ENCODE measurements around the gene AK8. TPM values are rescaled to one million over a fixed set of nuclear protein-coding genes. Genes with fewer than 3 reads are reported as not detected.

The AK8 gene
- total RNA-seq, 1 experiment from 2014 or later, result 0.88 TPM

- H3K27me3 ChIP-seq (replicated peaks; ENCODE audit: control insufficient read depth, insufficient read depth, low read length), result no peaks in the 10 kb centered on the region
- H3K36me3 ChIP-seq (ENCODE audit: control insufficient read depth, insufficient read depth, low read length), result no peaks in the 10 kb centered on the region
- DNase-seq, result no peak
- H3K9me3 Mint-ChIP-seq (ENCODE audit: unreplicated experiment), result no peaks in the 10 kb centered on the region
- H3K4me1 ChIP-seq, result no peaks in the 10 kb centered on the region
- no peaks in the 10 kb centered on the region for H3K9me3 ChIP-seq
- H3K36me3 Mint-ChIP-seq (ENCODE audit: insufficient read depth, unreplicated experiment), result no peaks in the 10 kb centered on the region
- H3K4me3 ChIP-seq (ENCODE audit: low read depth, low read length), result no peak overlapping the region
- no peak overlapping the region for H3K4me3 Mint-ChIP-seq (ENCODE audit: unreplicated experiment)
- peaks cover 14% of the 10 kb centered on the region for H3K27me3 Mint-ChIP-seq (ENCODE audit: insufficient read depth, unreplicated experiment)
- no peak for TF ChIP-seq CTCF (IDR thresholded peaks at IDR 0.05; ENCODE audit: insufficient read depth in 1 of 2, low read depth in 1 of 2, low read length in 1 of 2, severe bottlenecking in 1 of 2, unreplicated experiment in 1 of 2)
- H3K4me1 Mint-ChIP-seq (ENCODE audit: low read depth, unreplicated experiment), result no peaks in the 10 kb centered on the region
- ChIA-PET CTCF (no interaction called here), POLR2A (no interaction called here)
- no TSS peak for BruUV-seq (replicated peaks)
- no peak overlapping the region for H3K27ac Mint-ChIP-seq (ENCODE audit: unreplicated experiment)
- intact Hi-C loops (cut with micrococcal nuclease; ENCODE audit: unreplicated experiment), result no loop called here
Observed at GRCh38 chr9:132825430-132825829, 52.7 kb downstream of the AK8 start.

GRCh38 chr9:132824951-132825350 lies 53.1 kb downstream of the AK8 start:
- H3K27me3 ChIP-seq (replicated peaks; ENCODE audit: control insufficient read depth, insufficient read depth, low read length), result no peaks in the 10 kb centered on the region
- no peaks in the 10 kb centered on the region for H3K9me3 ChIP-seq
- no peak for DNase-seq
- Mint-ChIP-seq H3K4me1 (ENCODE audit: low read depth, unreplicated experiment) (no peaks in the 10 kb centered on the region), H3K27ac (ENCODE audit: unreplicated experiment) (no peak overlapping the region), H3K27me3 (ENCODE audit: insufficient read depth, unreplicated experiment) (peaks cover 14% of the 10 kb centered on the region), H3K4me3 (ENCODE audit: unreplicated experiment) (no peak overlapping the region), H3K9me3 (ENCODE audit: unreplicated experiment) (no peaks in the 10 kb centered on the region), H3K36me3 (ENCODE audit: insufficient read depth, unreplicated experiment) (no peaks in the 10 kb centered on the region)
- ChIA-PET POLR2A (no interaction called here), CTCF (no interaction called here)
- no TSS peak for BruUV-seq (replicated peaks)
- no peaks in the 10 kb centered on the region for H3K4me1 ChIP-seq
- intact Hi-C loops (cut with micrococcal nuclease; ENCODE audit: unreplicated experiment), result loop anchor here (5.0 kb wide), 1 partner anchor 77 kb away; no protein-coding TSS in a partner anchor
- H3K4me3 ChIP-seq (ENCODE audit: low read depth, low read length), result no peak overlapping the region
- H3K36me3 ChIP-seq (ENCODE audit: control insufficient read depth, insufficient read depth, low read length), result no peaks in the 10 kb centered on the region
- TF ChIP-seq CTCF (IDR thresholded peaks at IDR 0.05; ENCODE audit: insufficient read depth in 1 of 2, low read depth in 1 of 2, low read length in 1 of 2, severe bottlenecking in 1 of 2, unreplicated experiment in 1 of 2), result no peak

GRCh38 chr9:132824151-132824550 lies 53.9 kb downstream of the AK8 start:
- no TSS peak for BruUV-seq (replicated peaks)
- Mint-ChIP-seq H3K4me3 (ENCODE audit: unreplicated experiment) (no peak overlapping the region), H3K27me3 (ENCODE audit: insufficient read depth, unreplicated experiment) (peaks cover 17% of the 10 kb centered on the region), H3K4me1 (ENCODE audit: low read depth, unreplicated experiment) (no peaks in the 10 kb centered on the region), H3K36me3 (ENCODE audit: insufficient read depth, unreplicated experiment) (no peaks in the 10 kb centered on the region), H3K27ac (ENCODE audit: unreplicated experiment) (no peak overlapping the region), H3K9me3 (ENCODE audit: unreplicated experiment) (no peaks in the 10 kb centered on the region)
- DNase-seq, result no peak
- POLR2A ChIA-PET, result no interaction called here
- Histone ChIP-seq H3K9me3 (no peaks in the 10 kb centered on the region), H3K4me3 (ENCODE audit: low read depth, low read length) (no peak overlapping the region), H3K36me3 (ENCODE audit: control insufficient read depth, insufficient read depth, low read length) (no peaks in the 10 kb centered on the region), H3K27me3 (replicated peaks; ENCODE audit: control insufficient read depth, insufficient read depth, low read length) (no peaks in the 10 kb centered on the region), H3K4me1 (no peaks in the 10 kb centered on the region)
- intact Hi-C loops (cut with micrococcal nuclease; ENCODE audit: unreplicated experiment), result loop anchor here (5.0 kb wide), 1 partner anchor 78 kb away; no protein-coding TSS in a partner anchor
- CTCF ChIA-PET, result no interaction called here
- no peak for TF ChIP-seq CTCF (IDR thresholded peaks at IDR 0.05; ENCODE audit: insufficient read depth in 1 of 2, low read depth in 1 of 2, low read length in 1 of 2, severe bottlenecking in 1 of 2, unreplicated experiment in 1 of 2)

All from Caco-2 (cell line).